Activated CD8-positive, alpha-beta memory T cell treated with anti-CD3 and anti-CD28 coated beads for 36 hours (primary cell): ENCODE results near the gene KHDRBS1. TPM values are rescaled to one million over a fixed set of nuclear protein-coding genes. Genes with fewer than 3 reads are reported as not detected.

ENCODE experiments used
- CTCF ChIA-PET: fragments of 350-600 bp; sonication (Branson Sonifier 250); formaldehyde crosslinking; loops from one replicate; lab custom pipeline; 2021; ENCODE audit warnings: antibody characterized with exemption; lab: Charles Lee
- POLR2A ChIA-PET: fragments of 350-600 bp; sonication (Branson Sonifier 250); formaldehyde crosslinking; loops from one replicate; lab custom pipeline; 2021; ENCODE audit warnings: antibody characterized with exemption; lab: Charles Lee
- total RNA-seq, 2 experiments: library from RNA; stranded (reverse); gene quantifications; one replicate each; pipeline ENCODE4 v1.2.3, GENCODE V29; 2021

The KHDRBS1 gene
- total RNA-seq, 2 experiments from 2014 or later = 208 to 212 TPM

GRCh38 chr1:32047701-32048100 is 34.0 kb downstream of the KHDRBS1 start:
- ChIA-PET POLR2A (interaction anchor here (0.6 kb wide), 1 partner anchor 25 kb away, joined by 3 read pairs; no protein-coding TSS in a partner anchor), CTCF (no interaction called here)

- ChIA-PET POLR2A (interaction anchor here (0.6 kb wide), 2 partner anchors 17 to 26 kb away, joined by 3 read pairs; no protein-coding TSS in a partner anchor), CTCF (no interaction called here)
Measured at GRCh38 chr1:32048440-32048839, 34.8 kb downstream of the KHDRBS1 start.

DNA sequence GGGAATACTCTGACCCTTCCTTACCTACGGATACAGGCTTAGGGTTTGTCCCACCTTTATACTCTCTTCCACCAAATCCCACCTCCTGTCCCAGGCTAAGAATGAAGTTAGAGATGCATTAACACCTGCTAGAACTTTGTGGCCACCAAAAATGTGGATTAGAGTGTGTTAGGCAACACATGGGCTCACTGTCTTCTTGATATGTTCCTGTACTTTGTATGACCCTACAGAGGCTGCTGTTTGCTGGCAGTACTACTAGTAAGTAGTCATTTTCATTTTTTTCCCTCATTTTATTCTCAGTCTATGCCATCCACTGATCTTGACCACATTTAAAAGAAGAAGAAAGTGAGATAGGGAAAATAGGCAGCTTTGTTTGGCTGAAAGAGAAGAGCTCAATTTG is 38.0 kb downstream of the KHDRBS1 start:
- ChIA-PET CTCF (no interaction called here), POLR2A (interaction anchor here (0.5 to 0.6 kb wide), 2 partner anchors 14 to 19 kb away, joined by 3 to 5 read pairs; no protein-coding TSS in a partner anchor)

GRCh38 chr1:32052887-32053286 is 39.2 kb downstream of the KHDRBS1 start:
- ChIA-PET POLR2A (no interaction called here), CTCF (interaction anchor here (2.1 kb wide), 1 partner anchor 9 kb away, joined by 6 read pairs; no protein-coding TSS in a partner anchor)

- CTCF ChIA-PET = no interaction called here
- POLR2A ChIA-PET = interaction anchor here (0.7 kb wide), 1 partner anchor 85 kb away, joined by 5 read pairs; no protein-coding TSS in a partner anchor
Measured at GRCh38 chr1:32055416-32055815, 41.7 kb downstream of the KHDRBS1 start.

- CTCF ChIA-PET = interaction anchor here (0.6 kb wide), 1 partner anchor 11 kb away, joined by 3 read pairs; no protein-coding TSS in a partner anchor
- POLR2A ChIA-PET = no interaction called here
Measured at GRCh38 chr1:32056598-32056997, 42.9 kb downstream of the KHDRBS1 start.

DNA sequence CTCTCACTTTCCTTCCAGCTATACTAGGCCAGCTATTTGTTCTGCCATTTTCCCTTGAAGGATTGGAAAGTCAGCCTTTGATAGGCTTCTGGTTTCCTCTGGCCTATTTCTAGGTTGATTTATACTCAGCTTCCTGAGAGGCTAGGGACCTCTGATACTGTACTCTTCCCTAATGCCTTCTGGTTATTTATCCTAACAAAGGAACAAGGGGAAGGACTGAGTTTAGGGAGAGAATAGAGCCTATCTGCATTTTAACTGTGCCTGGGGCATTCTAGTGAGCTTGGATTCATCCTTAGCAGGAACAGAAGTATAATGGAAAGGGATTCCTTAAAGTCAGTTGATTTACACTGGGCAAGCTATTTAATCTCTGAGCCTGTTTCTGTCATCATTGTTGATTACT is 47.2 kb downstream of the KHDRBS1 start:
- ChIA-PET POLR2A (no interaction called here), CTCF (interaction anchor here (0.8 kb wide), 1 partner anchor 12 kb away, joined by 5 read pairs; the partner anchor contains the start of gene TMEM39B)

GRCh38 chr1:32062867-32063230 is 49.2 kb downstream of the KHDRBS1 start:
- ChIA-PET POLR2A (no interaction called here), CTCF (interaction anchor here (0.5 to 1.2 kb wide), 3 partner anchors 31 to 75 kb away, joined by 3 read pairs; no protein-coding TSS in a partner anchor)

GRCh38 chr1:32063261-32063681 is 49.6 kb downstream of the KHDRBS1 start:
- ChIA-PET CTCF (interaction anchor here (0.5 to 1.2 kb wide), 4 partner anchors 31 to 220 kb away, joined by 3 read pairs; no protein-coding TSS in a partner anchor), POLR2A (no interaction called here)

- ChIA-PET CTCF (interaction anchor here (0.6 to 1.8 kb wide), 3 partner anchors 30 to 278 kb away, joined by 3 to 4 read pairs (median 3); no protein-coding TSS in a partner anchor), POLR2A (interaction anchor here (0.7 to 1.2 kb wide), 3 partner anchors 14 to 130 kb away, joined by 3 to 5 read pairs (median 3); no protein-coding TSS in a partner anchor)
Measured at GRCh38 chr1:32065613-32066488, 52.2 kb downstream of the KHDRBS1 start.

DNA sequence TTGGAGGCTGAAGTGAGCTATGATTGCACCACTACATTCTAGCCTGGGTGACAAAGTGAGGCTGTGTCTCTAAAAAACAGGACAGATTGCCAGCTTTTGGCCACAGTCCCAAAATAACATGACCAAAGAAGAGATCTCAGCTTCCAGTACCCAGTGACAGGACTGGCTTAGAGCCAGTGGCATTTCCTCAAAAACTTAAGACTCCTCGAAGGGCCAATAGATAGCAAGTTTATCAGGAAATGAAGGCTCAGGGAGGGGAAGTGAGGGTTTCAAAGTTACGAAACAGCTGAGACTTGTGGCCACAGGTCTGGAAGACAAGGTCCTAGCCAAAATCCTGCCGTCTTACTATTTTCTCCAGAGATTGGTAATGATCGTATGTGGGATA is 52.8 kb downstream of the KHDRBS1 start:
- POLR2A ChIA-PET = interaction anchor here (0.9 kb wide), 1 partner anchor 129 kb away, joined by 3 read pairs; no protein-coding TSS in a partner anchor

GRCh38 chr1:32068957-32069588 is 55.4 kb downstream of the KHDRBS1 start:
- ChIA-PET CTCF (no interaction called here), POLR2A (no interaction called here)

More for the DNA sequence above, 52.8 kb downstream of the KHDRBS1 start:
- CTCF ChIA-PET = interaction anchor here (0.6 to 1.8 kb wide), 3 partner anchors 30 to 278 kb away, joined by 3 to 4 read pairs (median 3); no protein-coding TSS in a partner anchor

DNA sequence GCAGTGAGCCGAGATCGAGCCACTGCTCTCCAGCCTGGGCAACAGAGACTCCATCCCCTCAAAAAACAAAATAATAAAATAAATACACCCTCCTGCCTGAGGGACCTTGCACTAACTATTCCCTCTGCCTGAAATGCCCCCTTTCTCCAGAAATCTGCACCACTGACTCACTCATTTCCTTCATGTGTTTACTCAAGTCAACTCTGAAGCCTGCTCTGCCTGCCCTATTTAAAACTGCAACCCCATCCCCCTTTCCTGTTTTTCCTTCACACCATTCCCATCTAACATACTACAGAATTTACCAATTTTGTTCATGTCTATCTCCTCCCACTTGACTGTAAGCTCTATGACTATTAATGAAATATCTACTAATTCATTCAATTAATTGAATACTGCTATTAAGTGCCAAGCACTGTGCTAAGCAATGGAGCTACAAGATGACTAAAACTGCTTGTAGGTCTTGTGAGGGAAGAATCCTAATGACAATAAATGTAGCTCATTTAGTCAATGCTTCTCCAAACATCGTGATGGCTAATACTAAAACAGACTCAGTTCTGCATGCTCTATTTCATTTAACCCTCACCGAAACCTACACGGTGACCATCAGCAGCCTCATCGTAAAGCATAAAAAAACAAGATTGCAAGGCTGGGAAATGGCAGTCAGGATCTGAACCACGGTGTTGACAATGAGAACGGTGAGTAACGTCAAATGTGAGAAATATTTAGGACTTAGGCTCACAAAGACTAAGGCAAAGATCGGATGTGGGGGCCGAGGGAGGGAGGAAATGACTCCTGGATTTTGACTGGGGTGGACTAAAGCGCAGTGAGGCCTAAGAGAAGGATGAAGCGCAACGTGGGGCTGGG is 58.3 kb downstream of the KHDRBS1 start:
- POLR2A ChIA-PET = interaction anchor here (0.7 to 1.4 kb wide), 3 partner anchors 51 to 138 kb away, joined by 5 to 6 read pairs (median 6); partner anchors contain the start of gene TXLNA
- CTCF ChIA-PET = interaction anchor here (4.5 kb wide), 1 partner anchor 36 kb away, joined by 17 read pairs; the partner anchor contains the start of gene KPNA6

- CTCF ChIA-PET = interaction anchor here (0.5 to 4.5 kb wide), 8 partner anchors 12 to 378 kb away, joined by 3 to 17 read pairs (median 4); partner anchors contain the start of genes KPNA6 and PTP4A2
- POLR2A ChIA-PET = interaction anchor here (0.5 to 1.4 kb wide), 10 partner anchors 10 to 265 kb away, joined by 3 to 9 read pairs (median 6); partner anchors contain the start of genes KHDRBS1, KPNA6 and TXLNA
Measured at GRCh38 chr1:32072622-32073298, 59.1 kb downstream of the KHDRBS1 start, which contains the start of gene TMEM39B. Gene TMEM39B, plus strand, starts transcription at chr1:32072939. Its CDS starts 109 bp downstream, at chr1:32073048.

DNA sequence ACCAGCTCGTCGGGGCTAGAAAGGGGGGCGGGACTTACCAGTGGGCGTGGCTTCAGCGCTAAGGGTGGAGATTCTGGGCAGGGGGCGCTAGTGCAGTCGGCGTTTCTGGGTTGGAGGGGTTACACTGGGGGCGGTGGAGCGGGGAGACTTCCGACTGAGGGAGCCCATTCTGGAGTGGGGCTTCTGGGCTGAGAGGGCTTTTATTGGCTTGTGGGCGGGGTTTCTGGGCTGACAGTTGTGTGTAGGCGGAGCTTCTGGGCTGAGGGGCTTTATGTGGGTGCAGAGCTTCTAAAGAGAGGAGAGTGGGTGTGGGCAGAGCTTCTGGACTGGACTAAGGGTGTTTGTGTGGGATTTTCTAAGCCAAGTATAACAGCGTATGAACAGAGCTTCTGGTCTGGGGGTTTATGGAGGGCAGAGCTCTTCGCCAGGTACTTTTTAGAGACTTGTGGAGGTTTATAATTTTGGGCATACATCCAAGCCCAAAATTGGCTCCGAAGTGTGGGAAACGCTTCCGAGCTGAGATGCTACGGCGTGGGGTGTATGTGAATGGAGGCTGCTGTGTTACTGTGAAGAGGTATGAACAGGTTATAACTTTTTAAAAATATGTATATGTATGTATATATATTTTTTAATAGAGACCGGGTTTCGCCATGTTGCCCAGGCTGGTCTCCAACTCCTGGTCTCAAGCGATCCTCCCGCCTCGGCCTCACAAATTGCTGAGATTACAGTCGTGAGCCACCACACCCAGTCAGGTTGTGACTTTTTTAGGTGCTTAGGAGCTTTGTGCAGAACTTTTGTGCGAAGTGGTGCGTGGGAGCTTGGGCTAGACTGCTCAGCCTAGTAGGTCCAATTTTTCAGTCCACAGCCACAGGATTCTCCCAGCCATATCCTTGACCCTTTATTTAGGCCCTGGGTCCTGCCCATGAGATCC is 59.9 kb downstream of the KHDRBS1 start:
- POLR2A ChIA-PET = interaction anchor here (0.5 to 1.4 kb wide), 11 partner anchors 10 to 264 kb away, joined by 3 to 9 read pairs (median 5); partner anchors contain the start of genes KHDRBS1, KPNA6 and TXLNA
- CTCF ChIA-PET = interaction anchor here (0.5 to 4.5 kb wide), 10 partner anchors 13 to 379 kb away, joined by 3 to 17 read pairs (median 4); partner anchors contain the start of genes KPNA6 and PTP4A2

DNA sequence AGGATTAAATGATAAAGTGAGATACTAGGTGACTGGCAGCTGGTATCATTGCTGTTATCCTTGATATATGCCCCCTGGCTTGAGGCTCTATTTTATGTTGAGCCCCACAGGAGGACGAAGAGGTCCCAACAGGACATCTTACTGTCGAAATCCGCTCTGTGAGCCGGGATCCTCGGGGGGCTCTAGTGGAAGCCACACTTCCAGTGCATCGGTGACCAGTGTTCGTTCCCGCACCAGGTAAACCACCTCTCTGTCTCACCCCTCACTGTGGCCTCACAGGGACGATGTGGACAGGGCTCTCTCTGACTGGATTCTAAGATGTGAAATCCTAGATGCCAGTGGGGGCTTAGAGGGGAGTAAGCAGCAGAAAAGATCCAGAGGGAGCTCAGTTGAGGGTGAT is 61.2 kb downstream of the KHDRBS1 start:
- CTCF ChIA-PET = interaction anchor here (4.5 kb wide), 1 partner anchor 33 kb away, joined by 17 read pairs; the partner anchor contains the start of gene KPNA6
- POLR2A ChIA-PET = interaction anchor here (0.6 kb wide), 2 partner anchors 95 to 317 kb away, joined by 3 to 4 read pairs; no protein-coding TSS in a partner anchor
